SU-DHL-6 (cell line): ENCODE data around the gene DPP8.

Experiments
- CTCF ChIP-seq: fragments of 200-600 bp; sonication (generic); IDR thresholded peaks from one replicate; pipeline ENCODE4 v1.5.1; 2017; ENCODE audit warnings: antibody characterized with exemption, mild to moderate bottlenecking, low read length, moderate library complexity; ENCODE audit not compliant: insufficient read depth, poor library complexity, severe bottlenecking
- EZH2phosphoT487 ChIP-seq: fragments of 200-600 bp; sonication (generic), shearing (Covaris generic); conservative IDR thresholded peaks from 2 replicates; pipeline ENCODE4 v1.6.1; 2018; ENCODE audit warnings: mild to moderate bottlenecking, antibody characterized with exemption, low read length, moderate library complexity, mixed read lengths

- no peak for TF ChIP-seq CTCF
- TF ChIP-seq EZH2phosphoT487: no peak
Measured at GRCh38 chr15:65525622-65526021, 8.1 kb upstream of the DPP8 start.
